Vagina (tissue), 2 donors: ENCODE data around the gene OR51I1. TPM values are rescaled to one million over a fixed set of nuclear protein-coding genes. Genes with fewer than 3 reads are reported as not detected.

Source experiments
- DNase-seq, 2 donors: peaks; one replicate each; pipeline ENCODE4 v3.0.0-alpha.2; 2017; ENCODE audit errors: extremely low spot score in 2 of 2
- H3K27ac ChIP-seq: fragments of 200-600 bp; sonication (generic); one replicate; pipeline ENCODE4 v1.5.1; 2019
- H3K27me3 ChIP-seq: fragments of 200-600 bp; sonication (generic); one replicate; pipeline ENCODE4 v1.5.1; 2019
- H3K36me3 ChIP-seq, 2 donors: fragments of 200-600 bp; sonication (generic); one replicate each; pipeline ENCODE4 v1.5.1; 2017 to 2019
- H3K4me1 ChIP-seq: fragments of 200-600 bp; sonication (generic); one replicate; pipeline ENCODE4 v1.5.1; 2019
- H3K4me3 ChIP-seq, 2 donors: fragments of 200-600 bp; sonication (generic); 1 replicate in 1 of 2; 2 replicates in 1 of 2; pipeline ENCODE4 v1.5.1; 2016 to 2019
- H3K9me3 ChIP-seq: fragments of 200-600 bp; sonication (generic); one replicate; pipeline ENCODE4 v1.5.1; 2019
- POLR2A ChIP-seq, 2 donors: fragments of 450-650 bp; IDR thresholded peaks; one replicate each; pipeline ENCODE4 v1.6.1; 2017; ENCODE audit warnings: antibody characterized with exemption in 2 of 2, mild to moderate bottlenecking in 2 of 2, moderate library complexity in 2 of 2
- POLR2AphosphoS5 ChIP-seq, 2 donors: sonication (generic); formaldehyde crosslinking; IDR thresholded peaks; one replicate each; pipeline ENCODE4 v1.9.0; 2017; ENCODE audit warnings: antibody characterized with exemption in 2 of 2, mild to moderate bottlenecking in 2 of 2, low read depth in 1 of 2; ENCODE audit not compliant: insufficient read depth in 1 of 2
- intact Hi-C: fragments of 100-400 bp; cut with DNase I; formaldehyde crosslinking; loops from one replicate; pipeline ENCODE4 v1.15.1; 2023
- total RNA-seq: library from RNA; depleted of rRNA; stranded (reverse); fragments of >200 nt; gene quantifications from one replicate; pipeline ENCODE4 v1.2.3, GENCODE V29; 2016
- TF ChIP-seq, protein P1 (sequence below), 3 experiments: fragments of 450-650 bp in 2 of 3; fragments of 200-600 bp in 1 of 3; sonication (generic) in 1 of 3; IDR thresholded peaks; one replicate each; pipeline ENCODE4 v1.5.1; 2017 to 2019; ENCODE audit warnings: antibody characterized with exemption in 3 of 3, mild to moderate bottlenecking in 2 of 3, moderate library complexity in 2 of 3

The OR51I1 gene, protein sequence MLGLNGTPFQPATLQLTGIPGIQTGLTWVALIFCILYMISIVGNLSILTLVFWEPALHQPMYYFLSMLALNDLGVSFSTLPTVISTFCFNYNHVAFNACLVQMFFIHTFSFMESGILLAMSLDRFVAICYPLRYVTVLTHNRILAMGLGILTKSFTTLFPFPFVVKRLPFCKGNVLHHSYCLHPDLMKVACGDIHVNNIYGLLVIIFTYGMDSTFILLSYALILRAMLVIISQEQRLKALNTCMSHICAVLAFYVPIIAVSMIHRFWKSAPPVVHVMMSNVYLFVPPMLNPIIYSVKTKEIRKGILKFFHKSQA
- not detected for total RNA-seq

DNA sequence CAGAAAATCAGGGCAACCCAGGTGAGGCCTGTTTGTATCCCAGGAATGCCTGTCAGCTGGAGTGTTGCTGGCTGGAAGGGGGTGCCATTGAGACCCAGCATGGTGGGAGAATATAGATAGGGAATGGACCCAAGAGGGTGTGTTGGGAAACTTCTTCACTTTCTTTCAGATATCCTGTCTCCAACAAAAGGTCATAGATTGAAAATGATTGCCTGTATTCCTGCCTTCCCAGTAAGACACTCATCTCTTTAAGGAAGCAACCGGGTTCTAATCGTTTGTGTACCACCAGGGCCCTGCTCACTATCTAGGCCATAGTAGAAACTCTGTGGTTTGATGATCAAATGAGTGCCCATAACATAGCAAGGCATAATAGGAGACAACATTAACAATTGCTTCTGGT lies at the start of gene OR51I1:
TSS of gene OR51I1 (minus strand) at position 101 of the 400 bp plus-strand sequence. CDS start at position 101, 0 bp downstream.
- Histone ChIP-seq H3K27ac (no peak within 1 kb of the TSS), H3K9me3 (no peaks in the 10 kb centered on the region), H3K4me1 (no peaks in the 10 kb centered on the region), H3K4me3 (no peak within 1 kb of the TSS), H3K27me3 (no peaks in the 10 kb centered on the region), H3K36me3 (no peaks in the 10 kb centered on the region)
- DNase-seq: no peak
- TF ChIP-seq POLR2AphosphoS5 (IDR thresholded peaks at IDR 0.05; ENCODE audit: insufficient read depth in 1 of 2, low read depth in 1 of 2) (no peak), POLR2A (IDR thresholded peaks at IDR 0.05) (no peak)
- TF ChIP-seq, protein P1, sequence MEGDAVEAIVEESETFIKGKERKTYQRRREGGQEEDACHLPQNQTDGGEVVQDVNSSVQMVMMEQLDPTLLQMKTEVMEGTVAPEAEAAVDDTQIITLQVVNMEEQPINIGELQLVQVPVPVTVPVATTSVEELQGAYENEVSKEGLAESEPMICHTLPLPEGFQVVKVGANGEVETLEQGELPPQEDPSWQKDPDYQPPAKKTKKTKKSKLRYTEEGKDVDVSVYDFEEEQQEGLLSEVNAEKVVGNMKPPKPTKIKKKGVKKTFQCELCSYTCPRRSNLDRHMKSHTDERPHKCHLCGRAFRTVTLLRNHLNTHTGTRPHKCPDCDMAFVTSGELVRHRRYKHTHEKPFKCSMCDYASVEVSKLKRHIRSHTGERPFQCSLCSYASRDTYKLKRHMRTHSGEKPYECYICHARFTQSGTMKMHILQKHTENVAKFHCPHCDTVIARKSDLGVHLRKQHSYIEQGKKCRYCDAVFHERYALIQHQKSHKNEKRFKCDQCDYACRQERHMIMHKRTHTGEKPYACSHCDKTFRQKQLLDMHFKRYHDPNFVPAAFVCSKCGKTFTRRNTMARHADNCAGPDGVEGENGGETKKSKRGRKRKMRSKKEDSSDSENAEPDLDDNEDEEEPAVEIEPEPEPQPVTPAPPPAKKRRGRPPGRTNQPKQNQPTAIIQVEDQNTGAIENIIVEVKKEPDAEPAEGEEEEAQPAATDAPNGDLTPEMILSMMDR (IDR thresholded peaks at IDR 0.05): no peak
- intact Hi-C loops: no loop called here

DNA sequence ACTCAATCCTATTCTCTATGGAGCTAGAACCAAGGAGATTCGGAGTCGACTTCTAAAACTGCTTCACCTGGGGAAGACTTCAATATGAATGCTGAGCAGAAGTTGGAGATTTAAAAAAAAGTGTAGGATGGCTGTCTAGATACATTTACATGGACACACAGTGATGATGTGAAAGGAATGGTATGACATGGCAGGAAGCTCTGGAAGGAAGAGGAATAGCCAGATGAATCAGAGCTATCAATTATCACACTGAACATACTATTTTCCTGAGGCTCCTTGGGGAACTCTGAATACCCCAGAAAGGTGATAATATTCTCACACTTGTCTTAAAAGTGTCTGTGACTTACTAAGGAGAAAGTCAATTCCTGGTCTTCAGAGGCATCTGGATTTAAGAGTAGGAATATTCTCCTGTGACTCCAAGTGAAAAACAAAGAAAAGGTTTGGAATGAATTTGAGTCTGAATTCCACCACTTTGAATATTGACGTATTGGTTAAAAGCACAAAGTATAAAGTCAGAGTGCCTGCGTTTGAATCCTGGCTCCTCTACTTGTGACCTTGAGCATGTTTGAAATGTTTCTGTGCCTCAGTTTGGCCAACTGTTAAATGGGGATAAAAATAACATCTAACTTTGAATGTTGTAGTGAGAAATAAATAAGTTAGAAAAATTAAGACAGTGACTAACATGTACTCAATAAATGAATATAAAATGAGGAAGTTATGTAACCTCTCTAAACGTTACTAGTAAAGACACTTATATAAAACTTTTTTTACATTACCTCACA lies 48.5 kb upstream of the OR51I1 start:
- H3K4me1 ChIP-seq: no peaks in the 10 kb centered on the region
- H3K36me3 ChIP-seq: no peaks in the 10 kb centered on the region
- no peaks in the 10 kb centered on the region for H3K9me3 ChIP-seq
- H3K27me3 ChIP-seq: no peaks in the 10 kb centered on the region
- H3K27ac ChIP-seq: no peak overlapping the region
- DNase-seq: no peak
- TF ChIP-seq POLR2A (IDR thresholded peaks at IDR 0.05): no peak
- TF ChIP-seq, protein P1 (IDR thresholded peaks at IDR 0.05): no peak
- no peak for TF ChIP-seq POLR2AphosphoS5 (IDR thresholded peaks at IDR 0.05; ENCODE audit: insufficient read depth in 1 of 2, low read depth in 1 of 2)
- no peak overlapping the region for H3K4me3 ChIP-seq
- intact Hi-C loops: no loop called here

DNA sequence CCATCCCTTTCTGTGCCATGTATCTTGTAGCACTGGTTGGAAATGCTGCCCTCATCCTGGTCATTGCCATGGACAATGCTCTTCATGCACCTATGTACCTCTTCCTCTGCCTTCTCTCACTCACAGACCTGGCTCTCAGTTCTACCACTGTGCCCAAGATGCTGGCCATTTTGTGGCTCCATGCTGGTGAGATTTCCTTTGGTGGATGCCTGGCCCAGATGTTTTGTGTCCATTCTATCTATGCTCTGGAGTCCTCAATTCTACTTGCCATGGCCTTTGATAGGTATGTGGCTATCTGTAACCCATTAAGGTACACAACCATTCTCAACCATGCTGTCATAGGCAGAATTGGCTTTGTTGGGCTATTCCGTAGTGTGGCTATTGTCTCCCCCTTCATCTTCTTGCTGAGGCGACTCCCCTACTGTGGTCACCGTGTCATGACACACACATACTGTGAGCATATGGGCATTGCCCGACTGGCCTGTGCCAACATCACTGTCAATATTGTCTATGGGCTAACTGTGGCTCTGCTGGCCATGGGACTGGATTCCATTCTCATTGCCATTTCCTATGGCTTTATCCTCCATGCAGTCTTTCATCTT lies 47.6 kb upstream of the OR51I1 start:
- H3K27ac ChIP-seq: no peak overlapping the region
- TF ChIP-seq POLR2AphosphoS5 (IDR thresholded peaks at IDR 0.05; ENCODE audit: insufficient read depth in 1 of 2, low read depth in 1 of 2) (no peak), POLR2A (IDR thresholded peaks at IDR 0.05) (no peak)
- TF ChIP-seq, protein P1 (IDR thresholded peaks at IDR 0.05): no peak
- no peaks in the 10 kb centered on the region for H3K36me3 ChIP-seq
- no peaks in the 10 kb centered on the region for H3K4me1 ChIP-seq
- no peak for DNase-seq
- H3K27me3 ChIP-seq: no peaks in the 10 kb centered on the region
- no peaks in the 10 kb centered on the region for H3K9me3 ChIP-seq
- intact Hi-C loops: no loop called here
- no peak overlapping the region for H3K4me3 ChIP-seq

DNA sequence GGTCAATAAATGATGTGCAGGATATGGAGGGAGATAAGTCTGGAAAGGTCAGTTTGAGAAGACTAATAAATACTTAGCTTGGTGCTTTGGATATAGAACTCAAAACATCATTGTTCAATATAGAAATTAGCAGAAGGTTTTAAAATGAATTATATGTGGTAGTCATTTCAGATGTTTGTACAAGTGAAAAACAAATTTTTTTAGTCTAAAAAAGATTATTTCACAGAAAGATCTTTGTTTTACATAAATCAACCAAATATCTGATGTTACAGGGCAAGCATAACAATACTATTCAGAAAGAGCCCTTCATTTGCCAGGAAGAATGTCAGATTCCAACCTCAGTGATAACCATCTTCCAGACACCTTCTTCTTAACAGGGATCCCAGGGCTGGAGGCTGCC lies 47.1 kb upstream of the OR51I1 start, which contains the start of gene OR52D1:
TSS of gene OR52D1 (plus strand) at position 301 of the 400 bp plus-strand sequence. CDS start at position 323, 22 bp downstream.
- no peak for DNase-seq
- H3K27ac ChIP-seq: no peak within 1 kb of the TSS
- H3K27me3 ChIP-seq: no peaks in the 10 kb centered on the region
- H3K4me3 ChIP-seq: no peak within 1 kb of the TSS
- TF ChIP-seq POLR2AphosphoS5 (IDR thresholded peaks at IDR 0.05; ENCODE audit: insufficient read depth in 1 of 2, low read depth in 1 of 2) (no peak), POLR2A (IDR thresholded peaks at IDR 0.05) (no peak)
- TF ChIP-seq, protein P1 (IDR thresholded peaks at IDR 0.05): no peak
- H3K9me3 ChIP-seq: no peaks in the 10 kb centered on the region
- no peaks in the 10 kb centered on the region for H3K4me1 ChIP-seq
- no peaks in the 10 kb centered on the region for H3K36me3 ChIP-seq
- intact Hi-C loops: no loop called here
